ENCODE data around the gene GPC3. TPM values are rescaled to one million over a fixed set of nuclear protein-coding genes. Genes with fewer than 3 reads are reported as not detected.
"Not testable (repeated sequence)": the region's sequence is repeated elsewhere in the genome, so short reads cannot be mapped to it uniquely, and the experiment has no call there.

GPC3 gene
- total RNA-seq, 1 donor from 2014 or later: 628 TPM

DNA sequence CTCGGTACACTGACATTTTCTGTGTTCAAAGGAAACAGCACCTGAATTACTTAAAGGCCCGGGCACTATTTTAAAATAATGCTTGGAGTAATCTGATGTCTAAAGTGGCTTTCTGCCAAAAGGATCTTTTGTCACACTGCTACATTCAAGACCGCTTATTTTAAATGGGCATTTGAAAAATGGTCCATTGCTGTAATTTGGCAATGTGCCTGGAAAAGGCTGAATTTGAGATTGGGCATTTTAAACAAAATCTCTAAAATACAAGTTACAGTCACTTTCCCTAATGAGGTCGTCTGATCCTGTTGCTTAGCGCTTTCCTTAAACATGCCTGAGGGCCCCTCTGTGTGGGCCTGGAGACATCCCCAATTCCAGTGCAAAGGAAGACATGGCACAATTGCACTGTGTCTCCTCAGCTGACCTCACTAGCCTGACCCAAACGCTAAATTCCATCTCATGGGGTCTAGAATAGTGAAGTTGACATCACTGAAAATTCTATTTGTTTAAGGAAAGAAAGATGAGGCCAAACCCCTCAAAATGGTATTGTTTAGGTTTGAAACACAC, 214.2 kb downstream of the GPC3 start:
- peaks cover 7% of the 10 kb centered on the region for H3K36me3 Mint-ChIP-seq
- H3K9me3 Mint-ChIP-seq: no peaks in the 10 kb centered on the region
- H3K4me3 Mint-ChIP-seq: no peak overlapping the region
- TF ChIP-seq, protein P1, sequence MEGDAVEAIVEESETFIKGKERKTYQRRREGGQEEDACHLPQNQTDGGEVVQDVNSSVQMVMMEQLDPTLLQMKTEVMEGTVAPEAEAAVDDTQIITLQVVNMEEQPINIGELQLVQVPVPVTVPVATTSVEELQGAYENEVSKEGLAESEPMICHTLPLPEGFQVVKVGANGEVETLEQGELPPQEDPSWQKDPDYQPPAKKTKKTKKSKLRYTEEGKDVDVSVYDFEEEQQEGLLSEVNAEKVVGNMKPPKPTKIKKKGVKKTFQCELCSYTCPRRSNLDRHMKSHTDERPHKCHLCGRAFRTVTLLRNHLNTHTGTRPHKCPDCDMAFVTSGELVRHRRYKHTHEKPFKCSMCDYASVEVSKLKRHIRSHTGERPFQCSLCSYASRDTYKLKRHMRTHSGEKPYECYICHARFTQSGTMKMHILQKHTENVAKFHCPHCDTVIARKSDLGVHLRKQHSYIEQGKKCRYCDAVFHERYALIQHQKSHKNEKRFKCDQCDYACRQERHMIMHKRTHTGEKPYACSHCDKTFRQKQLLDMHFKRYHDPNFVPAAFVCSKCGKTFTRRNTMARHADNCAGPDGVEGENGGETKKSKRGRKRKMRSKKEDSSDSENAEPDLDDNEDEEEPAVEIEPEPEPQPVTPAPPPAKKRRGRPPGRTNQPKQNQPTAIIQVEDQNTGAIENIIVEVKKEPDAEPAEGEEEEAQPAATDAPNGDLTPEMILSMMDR (conservative IDR thresholded peaks at IDR 0.05): no peak
- H3K27ac Mint-ChIP-seq: no peak overlapping the region
- no peaks in the 10 kb centered on the region for H3K27me3 Mint-ChIP-seq
- H3K4me1 Mint-ChIP-seq (ENCODE audit: unreplicated experiment): peaks cover 16% of the 10 kb centered on the region
- no peak for DNase-seq (ENCODE audit: extremely low spot score, unreplicated experiment)

DNA sequence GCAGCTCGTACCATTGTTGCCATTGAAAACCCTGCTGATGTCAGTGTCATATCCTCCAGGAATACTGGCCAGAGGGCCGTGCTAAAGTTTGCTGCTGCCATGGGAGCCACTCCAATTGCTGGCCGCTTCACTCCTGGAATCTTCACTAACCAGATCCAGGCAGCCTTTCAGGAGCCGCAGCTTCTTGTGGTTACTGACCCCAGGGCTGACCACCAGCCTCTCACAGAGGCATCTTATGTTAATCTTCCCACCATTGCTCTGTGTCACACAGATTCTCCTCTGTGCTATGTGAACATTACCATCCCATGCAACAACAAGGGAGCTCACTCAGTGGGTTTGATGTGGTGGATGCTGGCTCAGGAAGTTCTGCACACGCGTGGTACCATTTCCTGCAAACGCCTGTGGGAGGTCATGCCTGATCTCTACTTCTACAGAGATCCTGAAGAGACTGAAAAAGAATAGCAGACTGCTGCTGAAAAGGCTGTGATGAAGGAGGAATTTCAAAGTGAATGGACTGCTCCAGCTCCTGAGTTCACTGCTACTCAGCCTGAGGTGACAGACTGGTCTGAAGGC, 222.3 kb downstream of the GPC3 start:
- H3K4me3 Mint-ChIP-seq; H3K9me3 Mint-ChIP-seq; H3K27me3 Mint-ChIP-seq; H3K27ac Mint-ChIP-seq; H3K4me1 Mint-ChIP-seq (ENCODE audit: unreplicated experiment); H3K36me3 Mint-ChIP-seq; DNase-seq (ENCODE audit: extremely low spot score, unreplicated experiment): not testable (repeated sequence)

DNA sequence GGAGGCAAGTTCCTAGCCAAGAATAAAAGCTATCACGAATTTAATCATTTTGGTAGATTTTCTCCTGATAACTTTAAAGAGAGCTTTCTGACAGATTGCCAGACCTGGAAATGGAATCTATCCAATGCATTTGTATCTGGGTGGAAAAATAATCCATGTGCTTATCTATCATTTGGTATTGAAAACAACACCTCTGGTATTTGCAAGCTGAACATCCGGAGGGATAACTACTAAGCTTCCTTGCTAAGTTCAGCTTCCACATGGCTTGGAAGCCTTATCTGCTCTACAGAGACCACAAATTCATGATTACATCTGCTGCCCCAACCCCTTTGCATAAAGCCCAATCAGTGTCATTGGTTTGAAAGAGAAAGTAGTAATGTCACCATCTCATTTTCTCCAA, 230.7 kb downstream of the GPC3 start:
- DNase-seq (ENCODE audit: extremely low spot score, unreplicated experiment): no peak

DNA sequence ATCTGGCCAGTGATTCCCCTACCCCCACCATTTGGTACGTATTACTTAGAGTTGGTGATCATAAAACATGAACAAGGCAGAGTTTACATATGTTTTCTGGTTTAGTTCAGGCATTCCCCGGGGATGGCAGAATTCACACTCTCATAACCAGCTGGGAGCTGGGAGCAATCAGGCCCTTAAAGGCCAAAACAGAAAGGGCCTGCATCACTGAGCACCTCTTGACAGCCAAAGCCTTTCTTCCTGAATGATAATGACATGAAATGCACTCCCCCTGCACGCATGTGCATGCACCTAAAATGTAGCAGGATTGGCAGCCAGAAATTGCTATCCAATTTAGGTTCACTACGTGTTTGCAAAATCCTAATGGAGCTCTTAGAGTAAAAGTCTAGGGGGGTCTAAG, 235.4 kb downstream of the GPC3 start:
- Mint-ChIP-seq H3K27ac (no peak overlapping the region), H3K4me1 (ENCODE audit: unreplicated experiment) (peaks cover 15% of the 10 kb centered on the region)
- TF ChIP-seq, protein P1 (conservative IDR thresholded peaks at IDR 0.05): no peak

More for the DNA sequence above, 230.7 kb downstream of the GPC3 start:
- Mint-ChIP-seq H3K4me3 (no peak overlapping the region), H3K27me3 (no peaks in the 10 kb centered on the region), H3K9me3 (peaks cover 2% of the 10 kb centered on the region), H3K4me1 (ENCODE audit: unreplicated experiment) (peaks cover 9% of the 10 kb centered on the region), H3K27ac (no peak overlapping the region), H3K36me3 (peaks cover 10% of the 10 kb centered on the region)
- TF ChIP-seq, protein P1 (conservative IDR thresholded peaks at IDR 0.05): no peak

GRCh38 chrX:133749370-133749769, 236.0 kb downstream of the GPC3 start:
- no peak overlapping the region for H3K4me3 Mint-ChIP-seq
- H3K27me3 Mint-ChIP-seq: no peaks in the 10 kb centered on the region
- TF ChIP-seq, protein P1 (conservative IDR thresholded peaks at IDR 0.05): no peak
- H3K4me1 Mint-ChIP-seq (ENCODE audit: unreplicated experiment): peaks cover 15% of the 10 kb centered on the region
- no peaks in the 10 kb centered on the region for H3K9me3 Mint-ChIP-seq
- no peak overlapping the region for H3K27ac Mint-ChIP-seq
- H3K36me3 Mint-ChIP-seq: peaks cover 10% of the 10 kb centered on the region
- DNase-seq (ENCODE audit: extremely low spot score, unreplicated experiment): no peak

More for the DNA sequence above, 235.4 kb downstream of the GPC3 start:
- peaks cover 10% of the 10 kb centered on the region for H3K36me3 Mint-ChIP-seq
- H3K27me3 Mint-ChIP-seq: no peaks in the 10 kb centered on the region
- no peaks in the 10 kb centered on the region for H3K9me3 Mint-ChIP-seq
- no peak for DNase-seq (ENCODE audit: extremely low spot score, unreplicated experiment)
- H3K4me3 Mint-ChIP-seq: no peak overlapping the region

DNA sequence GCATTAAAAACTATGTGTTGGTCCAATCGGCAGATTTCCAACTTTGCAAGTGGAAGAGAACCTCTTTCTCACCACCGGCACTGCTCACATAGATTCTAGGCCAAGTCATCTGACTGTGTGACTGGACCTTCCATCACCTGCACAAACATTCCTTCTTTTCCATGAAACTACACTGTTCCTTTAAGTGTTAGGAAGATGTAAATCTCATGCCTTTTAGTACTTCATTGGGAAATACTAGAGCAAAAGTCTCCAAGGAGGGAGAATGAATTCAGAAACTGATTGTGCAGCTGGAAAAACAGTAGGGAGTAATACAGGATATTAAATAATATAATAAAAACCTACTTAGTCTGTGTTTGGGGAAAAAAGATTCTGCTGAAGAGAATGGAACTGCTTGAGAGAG, 238.2 kb downstream of the GPC3 start:
- Mint-ChIP-seq H3K27me3 (no peaks in the 10 kb centered on the region), H3K4me3 (no peak overlapping the region), H3K27ac (no peak overlapping the region), H3K36me3 (no peaks in the 10 kb centered on the region), H3K9me3 (no peaks in the 10 kb centered on the region), H3K4me1 (ENCODE audit: unreplicated experiment) (peaks cover 15% of the 10 kb centered on the region)
- no peak for DNase-seq (ENCODE audit: extremely low spot score, unreplicated experiment)
- TF ChIP-seq, protein P1 (conservative IDR thresholded peaks at IDR 0.05): no peak

All from type B pancreatic cell (in vitro differentiated cells).